GM21515 (cell line): Measurements from ENCODE around the gene SLC6A8.
"Not testable (repeated sequence)": the region's sequence is repeated elsewhere in the genome, so short reads cannot be mapped to it uniquely, and the experiment has no call there.

ENCODE experiments used
- ATAC-seq: cut with Tn5 transposase; IDR thresholded peaks from one replicate; pipeline ENCODE4 v1.9.1; 2021; ENCODE audit not compliant: unreplicated experiment

The SLC6A8 gene

GRCh38 chrX:153745067-153745433, 57.3 kb downstream of the SLC6A8 start:
- not testable (repeated sequence) for ATAC-seq
